MM.1S (cell line): ENCODE measurements around the gene ITSN1.

Source experiments
- DNase-seq: peaks from one replicate; pipeline ENCODE4 v3.0.0-alpha.2; 2015
- H2AFZ ChIP-seq: fragments of 300-600 bp; sonication (generic); 2 replicates; pipeline ENCODE4 v1.6.0; 2016; ENCODE audit warnings: antibody characterized with exemption, low read length
- H3F3A ChIP-seq: fragments of 300-600 bp; sonication (generic); 2 replicates; pipeline ENCODE4 v1.6.1; 2016; ENCODE audit warnings: mild to moderate bottlenecking, antibody characterized with exemption, low read length, moderate library complexity, mixed read lengths; ENCODE audit not compliant: insufficient read depth
- H3K27ac ChIP-seq: fragments of 300-600 bp; sonication (generic); 2 replicates; pipeline ENCODE4 v1.5.1; 2016; ENCODE audit warnings: mild to moderate bottlenecking, low read length
- H3K27me3 ChIP-seq: fragments of 300-600 bp; sonication (generic); replicated peaks from 2 replicates; pipeline ENCODE4 v1.6.0; 2016; ENCODE audit warnings: low read length; ENCODE audit not compliant: insufficient read depth
- H3K36me3 ChIP-seq: fragments of 300-600 bp; sonication (generic); replicated peaks from 2 replicates; pipeline ENCODE4 v1.6.1; 2016; ENCODE audit warnings: mild to moderate bottlenecking, low read length, mixed read lengths; ENCODE audit not compliant: insufficient read depth
- H3K4me1 ChIP-seq: fragments of 300-600 bp; sonication (generic); 2 replicates; pipeline ENCODE4 v1.6.1; 2016; ENCODE audit warnings: low read length, mixed read lengths
- H3K4me2 ChIP-seq: fragments of 300-600 bp; sonication (generic); 2 replicates; pipeline ENCODE4 v1.6.0; 2016; ENCODE audit warnings: low read depth, low read length
- H3K4me3 ChIP-seq: fragments of 300-600 bp; sonication (generic); 2 replicates; pipeline ENCODE4 v1.5.1; 2016; ENCODE audit warnings: low read length, mixed read lengths
- H3K79me2 ChIP-seq: fragments of 300-600 bp; sonication (generic); 2 replicates; pipeline ENCODE4 v1.6.1; 2016; ENCODE audit warnings: mixed run types, low read length, mixed read lengths
- H3K9ac ChIP-seq: fragments of 300-600 bp; sonication (generic); 2 replicates; pipeline ENCODE4 v1.6.1; 2016; ENCODE audit warnings: low read length, mixed read lengths
- H3K9me2 ChIP-seq: fragments of 300-600 bp; sonication (generic); replicated peaks from 2 replicates; pipeline ENCODE4 v1.6.1; 2016; ENCODE audit warnings: mild to moderate bottlenecking, low read length, mixed read lengths; ENCODE audit not compliant: insufficient read depth
- H3K9me3 ChIP-seq: fragments of 300-600 bp; sonication (generic); replicated peaks from 2 replicates; pipeline ENCODE4 v1.6.1; 2016; ENCODE audit warnings: mild to moderate bottlenecking, low read length, mixed read lengths; ENCODE audit not compliant: insufficient read depth
- H4K20me1 ChIP-seq: fragments of 300-600 bp; sonication (generic); 2 replicates; pipeline ENCODE4 v1.6.1; 2016; ENCODE audit warnings: mild to moderate bottlenecking, low read length, moderate library complexity, mixed read lengths; ENCODE audit not compliant: insufficient read depth
- CTCF ChIP-seq: fragments of 300-600 bp; sonication (generic); IDR thresholded peaks from 2 replicates; pipeline ENCODE4 v1.5.1; 2016; ENCODE audit warnings: antibody characterized with exemption, low read length, mixed read lengths
- EZH2 ChIP-seq: fragments of 300-600 bp; sonication (generic); optimal IDR thresholded peaks from 2 replicates; pipeline ENCODE3; 2017; ENCODE audit warnings: low read depth, mild to moderate bottlenecking, antibody characterized with exemption, low read length, mixed read lengths
- EZH2phosphoT487 ChIP-seq: fragments of 300-600 bp; sonication (generic); IDR thresholded peaks from 2 replicates; pipeline ENCODE4 v1.6.1; 2018; ENCODE audit warnings: antibody characterized with exemption, low read length

Gene ITSN1

GRCh38 chr21:33811167-33812010 lies 169.1 kb downstream of the ITSN1 start:
- Histone ChIP-seq H3K27ac (peak overlapping the region; percentile 19; the same call in 1 of the 2 replicates), H2AFZ (0 out of 2 replicates have a peak overlapping the region, but pooled peaks have one; percentile 1), H3K4me1 (peaks cover 39% of the 10 kb centered on the region), H3K9me3 (no peaks in the 10 kb centered on the region), H3K9me2 (no peaks in the 10 kb centered on the region; the same call in 1 of the 2 replicates), H3K9ac (no peak overlapping the region), H4K20me1 (no peaks in the 10 kb centered on the region), H3F3A (peaks cover 7% of the 10 kb centered on the region), H3K36me3 (no peaks in the 10 kb centered on the region), H3K27me3 (no peaks in the 10 kb centered on the region), H3K4me2 (peak overlapping the region; percentile 41), H3K79me2 (no peaks in the 10 kb centered on the region), H3K4me3 (no peak overlapping the region)
- TF ChIP-seq CTCF (no peak), EZH2phosphoT487 (no peak), EZH2 (no peak)
- peak; percentile 68 for DNase-seq

GRCh38 chr21:33813832-33814365 lies 171.6 kb downstream of the ITSN1 start:
- Histone ChIP-seq H3F3A (peaks cover 7% of the 10 kb centered on the region), H2AFZ (no peak overlapping the region), H3K9ac (no peak overlapping the region), H3K9me3 (no peaks in the 10 kb centered on the region), H3K27ac (no peak overlapping the region), H3K36me3 (no peaks in the 10 kb centered on the region), H3K27me3 (no peaks in the 10 kb centered on the region), H3K79me2 (no peaks in the 10 kb centered on the region), H4K20me1 (no peaks in the 10 kb centered on the region), H3K4me3 (no peak overlapping the region), H3K9me2 (no peaks in the 10 kb centered on the region; the same call in 1 of the 2 replicates), H3K4me1 (peaks cover 39% of the 10 kb centered on the region), H3K4me2 (no peak overlapping the region)
- TF ChIP-seq EZH2 (no peak), EZH2phosphoT487 (no peak), CTCF (no peak)
- no peak for DNase-seq

GRCh38 chr21:33815143-33815707 lies 172.9 kb downstream of the ITSN1 start:
- DNase-seq: peak; percentile 67
- TF ChIP-seq CTCF: no peak
- no peak for TF ChIP-seq EZH2
- no peak for TF ChIP-seq EZH2phosphoT487
- Histone ChIP-seq H3F3A (peaks cover 7% of the 10 kb centered on the region), H3K4me2 (0 out of 2 replicates have a peak overlapping the region, but pooled peaks have one; percentile 0), H3K4me3 (no peak overlapping the region), H3K79me2 (no peaks in the 10 kb centered on the region), H4K20me1 (no peaks in the 10 kb centered on the region), H3K36me3 (no peaks in the 10 kb centered on the region), H3K27me3 (no peaks in the 10 kb centered on the region), H3K4me1 (peaks cover 38% of the 10 kb centered on the region), H3K9ac (no peak overlapping the region), H2AFZ (no peak overlapping the region), H3K9me3 (no peaks in the 10 kb centered on the region), H3K9me2 (no peaks in the 10 kb centered on the region), H3K27ac (no peak overlapping the region)
